ENCODE data around the gene BAHD1.

DNA sequence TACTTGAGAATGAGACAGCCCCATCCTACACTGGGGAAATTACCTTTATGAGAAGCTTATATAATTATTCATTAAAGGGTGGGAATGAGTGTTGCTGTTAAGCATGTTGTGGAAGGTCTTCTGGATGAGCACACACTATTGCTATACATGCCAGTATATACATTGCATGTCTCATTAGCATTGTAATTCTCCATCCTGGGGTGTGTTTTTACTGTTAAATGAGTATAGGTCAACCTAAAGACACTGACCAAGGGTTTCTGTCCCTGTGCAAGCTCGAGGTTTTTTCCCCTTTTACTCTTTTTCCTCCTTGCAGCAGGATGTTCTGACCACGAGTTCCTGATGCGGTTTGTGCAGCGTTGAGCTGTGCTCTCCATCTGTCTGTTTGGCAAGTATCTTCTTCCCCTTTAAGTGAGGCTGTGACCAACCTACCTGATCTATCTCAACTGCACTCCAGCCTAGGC, 42.3 kb upstream of the BAHD1 start:
- TF ChIP-seq, protein P1, sequence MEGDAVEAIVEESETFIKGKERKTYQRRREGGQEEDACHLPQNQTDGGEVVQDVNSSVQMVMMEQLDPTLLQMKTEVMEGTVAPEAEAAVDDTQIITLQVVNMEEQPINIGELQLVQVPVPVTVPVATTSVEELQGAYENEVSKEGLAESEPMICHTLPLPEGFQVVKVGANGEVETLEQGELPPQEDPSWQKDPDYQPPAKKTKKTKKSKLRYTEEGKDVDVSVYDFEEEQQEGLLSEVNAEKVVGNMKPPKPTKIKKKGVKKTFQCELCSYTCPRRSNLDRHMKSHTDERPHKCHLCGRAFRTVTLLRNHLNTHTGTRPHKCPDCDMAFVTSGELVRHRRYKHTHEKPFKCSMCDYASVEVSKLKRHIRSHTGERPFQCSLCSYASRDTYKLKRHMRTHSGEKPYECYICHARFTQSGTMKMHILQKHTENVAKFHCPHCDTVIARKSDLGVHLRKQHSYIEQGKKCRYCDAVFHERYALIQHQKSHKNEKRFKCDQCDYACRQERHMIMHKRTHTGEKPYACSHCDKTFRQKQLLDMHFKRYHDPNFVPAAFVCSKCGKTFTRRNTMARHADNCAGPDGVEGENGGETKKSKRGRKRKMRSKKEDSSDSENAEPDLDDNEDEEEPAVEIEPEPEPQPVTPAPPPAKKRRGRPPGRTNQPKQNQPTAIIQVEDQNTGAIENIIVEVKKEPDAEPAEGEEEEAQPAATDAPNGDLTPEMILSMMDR (IDR thresholded peaks at IDR 0.05; ENCODE audit: poor library complexity) = no peak
- TF ChIP-seq EZH2 (IDR thresholded peaks at IDR 0.05; ENCODE audit: borderline replicate concordance) = no peak
